OCI-LY7 (cell line): Measurements from ENCODE around the gene ST14. TPM values are rescaled to one million over a fixed set of nuclear protein-coding genes. Genes with fewer than 3 reads are reported as not detected.

ENCODE experiments used
- BruUV-seq: library from RNA; stranded (reverse); fragments of 400-500 nt; replicated peaks from 2 replicates; lab custom pipeline; 2021; lab: Mats Ljungman, UMichigan
- CTCF ChIA-PET: fragments of 300-600 bp; sonication (Branson Sonifier 250); formaldehyde crosslinking; loops from one replicate; lab custom pipeline; 2022; ENCODE audit warnings: antibody characterized with exemption; ENCODE audit not compliant: unreplicated experiment; lab: Charles Lee
- POLR2A ChIA-PET: fragments of 300-600 bp; sonication (Branson Sonifier 250); formaldehyde crosslinking; loops from one replicate; lab custom pipeline; 2022; ENCODE audit warnings: antibody characterized with exemption; lab: Charles Lee
- DNase-seq: peaks from one replicate; pipeline ENCODE4 v3.0.0-alpha.2; 2015; ENCODE audit warnings: low spot score
- H2AFZ ChIP-seq: fragments of 200-600 bp; sonication (generic), shearing (Covaris generic); 2 replicates; pipeline ENCODE4 v1.6.1; 2014; ENCODE audit warnings: mild to moderate bottlenecking, antibody characterized with exemption, low read length, moderate library complexity
- H3K27ac ChIP-seq: fragments of 200-600 bp; sonication (generic); 2 replicates; pipeline ENCODE4 v1.5.1; 2014; ENCODE audit warnings: mixed run types, low read depth, mild to moderate bottlenecking, moderate library complexity, low read length, inconsistent platforms; ENCODE audit not compliant: poor library complexity, severe bottlenecking
- H3K36me3 ChIP-seq: fragments of 200-600 bp; sonication (generic); 2 replicates; pipeline ENCODE4 v1.6.1; 2014; ENCODE audit warnings: mild to moderate bottlenecking, antibody characterized with exemption, low read length, moderate library complexity, mixed read lengths; ENCODE audit not compliant: insufficient read depth
- H3K4me1 ChIP-seq: fragments of 200-600 bp; sonication (generic); 2 replicates; pipeline ENCODE4 v1.5.1; 2014; ENCODE audit warnings: mild to moderate bottlenecking, low read length; ENCODE audit not compliant: insufficient read depth, poor library complexity, severe bottlenecking
- H3K4me2 ChIP-seq: fragments of 200-600 bp; sonication (generic); 2 replicates; pipeline ENCODE4 v1.6.1; 2014; ENCODE audit warnings: mild to moderate bottlenecking, low read length
- H3K4me3 ChIP-seq: fragments of 200-600 bp; sonication (generic); 2 replicates; pipeline ENCODE4 v1.5.1; 2014; ENCODE audit warnings: mild to moderate bottlenecking, low read depth, low read length; ENCODE audit not compliant: poor library complexity, severe bottlenecking
- H3K79me2 ChIP-seq: fragments of 200-600 bp; sonication (generic); 2 replicates; pipeline ENCODE4 v1.6.1; 2016; ENCODE audit warnings: low read depth, mild to moderate bottlenecking, low read length, moderate library complexity, mixed read lengths; ENCODE audit not compliant: insufficient read depth
- H3K9me2 ChIP-seq: fragments of 200-600 bp; sonication (generic); 2 replicates; pipeline ENCODE4 v1.6.1; 2016; ENCODE audit warnings: mild to moderate bottlenecking, low read length, mixed read lengths; ENCODE audit not compliant: insufficient read depth
- H3K9me3 ChIP-seq: fragments of 200-600 bp; sonication (generic); 2 replicates; pipeline ENCODE4 v1.6.1; 2014; ENCODE audit warnings: mild to moderate bottlenecking, mixed run types, low read length, mixed read lengths
- H4K20me1 ChIP-seq: fragments of 200-600 bp; sonication (generic); 2 replicates; pipeline ENCODE4 v1.6.1; 2014; ENCODE audit warnings: mild to moderate bottlenecking, antibody characterized with exemption, low read length, moderate library complexity, mixed read lengths; ENCODE audit not compliant: insufficient read depth
- EZH2phosphoT487 ChIP-seq: fragments of 200-600 bp; sonication (generic); IDR thresholded peaks from 2 replicates; pipeline ENCODE4 v1.6.1; 2018; ENCODE audit warnings: low read depth, borderline replicate concordance, mild to moderate bottlenecking, mixed run types, antibody characterized with exemption, low read length, moderate library complexity, mixed read lengths
- intact Hi-C: fragments of 100-400 bp; cut with micrococcal nuclease; formaldehyde crosslinking; loops from one replicate; pipeline ENCODE4 v1.10.0; 2022; ENCODE audit not compliant: unreplicated experiment
- total RNA-seq, 2 experiments: library from RNA; depleted of rRNA in 1 of 2; stranded (reverse); fragments of >200 nt in 1 of 2; shearing (Covaris generic) in 1 of 2; gene quantifications; 2 replicates each; pipeline ENCODE4 v1.2.3, GENCODE V29; 2014 to 2022
- TF ChIP-seq, protein P1 (sequence below): fragments of 200-600 bp; sonication (generic); conservative IDR thresholded peaks from 2 replicates; pipeline ENCODE4 v1.5.1; 2014; ENCODE audit warnings: mild to moderate bottlenecking, antibody characterized with exemption, low read length, moderate library complexity, mixed read lengths

ST14 gene
- total RNA-seq, 2 experiments from 2014 or later: 98.0 to 135 TPM

- BruUV-seq: TSS peak; percentile 16
- peak; percentile 66 for DNase-seq
- intact Hi-C loops: loop anchor here (2.0 to 5.0 kb wide), 5 partner anchors 33 to 1453 kb away; partner anchors contain the start of gene PRDM10
- peaks cover 92% of the 10 kb centered on the region for H3K79me2 ChIP-seq
- H3K9me2 ChIP-seq: no peaks in the 10 kb centered on the region
- TF ChIP-seq, protein P1, sequence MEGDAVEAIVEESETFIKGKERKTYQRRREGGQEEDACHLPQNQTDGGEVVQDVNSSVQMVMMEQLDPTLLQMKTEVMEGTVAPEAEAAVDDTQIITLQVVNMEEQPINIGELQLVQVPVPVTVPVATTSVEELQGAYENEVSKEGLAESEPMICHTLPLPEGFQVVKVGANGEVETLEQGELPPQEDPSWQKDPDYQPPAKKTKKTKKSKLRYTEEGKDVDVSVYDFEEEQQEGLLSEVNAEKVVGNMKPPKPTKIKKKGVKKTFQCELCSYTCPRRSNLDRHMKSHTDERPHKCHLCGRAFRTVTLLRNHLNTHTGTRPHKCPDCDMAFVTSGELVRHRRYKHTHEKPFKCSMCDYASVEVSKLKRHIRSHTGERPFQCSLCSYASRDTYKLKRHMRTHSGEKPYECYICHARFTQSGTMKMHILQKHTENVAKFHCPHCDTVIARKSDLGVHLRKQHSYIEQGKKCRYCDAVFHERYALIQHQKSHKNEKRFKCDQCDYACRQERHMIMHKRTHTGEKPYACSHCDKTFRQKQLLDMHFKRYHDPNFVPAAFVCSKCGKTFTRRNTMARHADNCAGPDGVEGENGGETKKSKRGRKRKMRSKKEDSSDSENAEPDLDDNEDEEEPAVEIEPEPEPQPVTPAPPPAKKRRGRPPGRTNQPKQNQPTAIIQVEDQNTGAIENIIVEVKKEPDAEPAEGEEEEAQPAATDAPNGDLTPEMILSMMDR: no peak
- TF ChIP-seq EZH2phosphoT487: no peak
- H3K9me3 ChIP-seq: no peaks in the 10 kb centered on the region
- ChIA-PET POLR2A (interaction anchor here (0.7 to 5.9 kb wide), 8 partner anchors 10 to 259 kb away, joined by 3 to 74 read pairs (median 8); no protein-coding TSS in a partner anchor), CTCF (interaction anchor here (0.7 to 1.0 kb wide), 2 partner anchors 14 to 24 kb away, joined by 3 read pairs; no protein-coding TSS in a partner anchor)
- H3K4me2 ChIP-seq: peak overlapping the region; percentile 94
- peaks cover 41% of the 10 kb centered on the region for H3K36me3 ChIP-seq
- peak overlapping the region; percentile 99 for H3K27ac ChIP-seq
- peaks cover 96% of the 10 kb centered on the region for H3K4me1 ChIP-seq
- no peak overlapping the region for H2AFZ ChIP-seq
- H4K20me1 ChIP-seq: no peaks in the 10 kb centered on the region
- H3K4me3 ChIP-seq: peak overlapping the region; percentile 64
These were observed 20.9 kb downstream of the ST14 start for GRCh38 chr11:130180491-130180890.

DNA sequence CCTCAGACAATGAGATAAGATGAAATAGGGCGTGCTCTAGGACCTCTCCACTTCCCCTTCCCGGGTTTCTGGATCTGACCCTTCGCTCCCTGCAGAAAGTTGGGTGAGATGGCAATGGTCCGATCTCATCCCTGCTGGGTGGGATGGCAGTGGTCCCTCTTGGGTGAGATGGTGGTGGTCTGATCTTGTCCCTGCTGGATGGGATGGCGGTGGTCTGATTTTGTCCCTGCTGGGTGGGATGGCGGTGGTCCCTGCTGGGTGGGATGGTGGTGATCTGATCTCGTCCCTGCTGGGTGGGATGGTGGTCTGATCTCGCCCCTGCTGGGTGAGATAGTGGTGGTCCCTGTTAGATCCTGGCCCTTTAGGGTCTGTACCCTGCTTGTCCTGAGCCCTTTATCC is 21.3 kb downstream of the ST14 start:
- peaks cover 93% of the 10 kb centered on the region for H3K79me2 ChIP-seq
- no peak for DNase-seq
- H3K4me3 ChIP-seq: peak overlapping the region; percentile 64
- BruUV-seq: TSS peak; percentile 91
- H3K9me3 ChIP-seq: no peaks in the 10 kb centered on the region
- H2AFZ ChIP-seq: no peak overlapping the region
- no peaks in the 10 kb centered on the region for H3K9me2 ChIP-seq
- H4K20me1 ChIP-seq: no peaks in the 10 kb centered on the region
- POLR2A ChIA-PET: interaction anchor here (0.7 to 5.9 kb wide), 12 partner anchors 8 to 259 kb away, joined by 3 to 74 read pairs (median 5); no protein-coding TSS in a partner anchor
- peak overlapping the region; percentile 94 for H3K4me2 ChIP-seq
- intact Hi-C loops: loop anchor here (1.0 to 5.0 kb wide), 7 partner anchors 15 to 1454 kb away; partner anchors contain the start of gene PRDM10
- no peak for TF ChIP-seq EZH2phosphoT487
- TF ChIP-seq, protein P1: no peak
- H3K36me3 ChIP-seq: peaks cover 40% of the 10 kb centered on the region
- H3K4me1 ChIP-seq: peaks cover 96% of the 10 kb centered on the region
- peak overlapping the region; percentile 99 for H3K27ac ChIP-seq
- CTCF ChIA-PET: interaction anchor here (0.7 to 1.0 kb wide), 2 partner anchors 15 to 25 kb away, joined by 3 read pairs; no protein-coding TSS in a partner anchor
